HEK293 (cell line): ENCODE data around the gene ZG16.

Source experiments
- CTCF ChIA-PET: fragments of 350-600 bp; formaldehyde crosslinking; extraction: SDS; loops from one replicate; lab custom pipeline; 2021; ENCODE audit warnings: antibody characterized with exemption; lab: Yijun Ruan, JAX
- POLR2A ChIA-PET: fragments of 300-600 bp; formaldehyde crosslinking; extraction: SDS; loops from one replicate; lab custom pipeline; 2020; ENCODE audit warnings: antibody characterized with exemption, inconsistent platforms; lab: Yijun Ruan, JAX
- H3K27ac ChIP-seq: fragments of 200-500 bp; sonication (Bioruptor generic); 2 replicates; pipeline ENCODE4 v1.5.1; 2014; ENCODE audit warnings: low read depth, low read length, control low read depth, inconsistent platforms; ENCODE audit errors: extremely low read depth
- H3K36me3 ChIP-seq, 2 experiments: fragments of 200-500 bp in 1 of 2; sonication (Bioruptor generic) in 1 of 2; 1 replicate in 1 of 2; 2 replicates in 1 of 2; pipeline ENCODE4 v1.5.1; 2014 to 2017; ENCODE audit warnings: inconsistent platforms in 2 of 2, low read length in 2 of 2; ENCODE audit not compliant: control insufficient read depth in 2 of 2, insufficient read depth in 1 of 2
- H3K4me1 ChIP-seq: fragments of 200-500 bp; sonication (Bioruptor generic); 2 replicates; pipeline ENCODE4 v1.5.1; 2014; ENCODE audit warnings: mild to moderate bottlenecking, low read length, inconsistent platforms; ENCODE audit not compliant: control insufficient read depth, insufficient read depth
- H3K4me3 ChIP-seq: 2 replicates; pipeline ENCODE4 v1.5.1; 2011; ENCODE audit warnings: low read depth, mild to moderate bottlenecking, control low read depth, low read length, moderate library complexity
- H3K9me3 ChIP-seq: fragments of 200-500 bp; sonication (Bioruptor generic); 2 replicates; pipeline ENCODE4 v1.5.1; 2014; ENCODE audit warnings: low read depth, low read length, inconsistent platforms; ENCODE audit not compliant: control insufficient read depth, insufficient read depth
- BCL11A ChIP-seq: fragments of 450-650 bp; formaldehyde crosslinking; IDR thresholded peaks from 2 replicates; pipeline ENCODE4 v1.5.1; 2016; ENCODE audit warnings: low read depth, missing biosample characterization, missing genetic modification characterization
- EGR2 ChIP-seq: fragments of 450-650 bp; formaldehyde crosslinking; IDR thresholded peaks from 2 replicates; pipeline ENCODE4 v1.5.1; 2016; ENCODE audit warnings: low read depth, missing biosample characterization, missing genetic modification characterization
- INSM2 ChIP-seq: fragments of 450-650 bp; formaldehyde crosslinking; IDR thresholded peaks from 2 replicates; pipeline ENCODE4 v1.5.1; 2016; ENCODE audit warnings: missing biosample characterization, missing genetic modification characterization
- PRDM10 ChIP-seq: fragments of 450-650 bp; formaldehyde crosslinking; IDR thresholded peaks from 2 replicates; pipeline ENCODE4 v1.5.1; 2016; ENCODE audit warnings: missing biosample characterization, missing genetic modification characterization
- ZBTB17 ChIP-seq: fragments of 450-650 bp; formaldehyde crosslinking; IDR thresholded peaks from 2 replicates; pipeline ENCODE4 v1.5.1; 2016; ENCODE audit warnings: missing biosample characterization, missing genetic modification characterization
- ZBTB6 ChIP-seq: fragments of 450-650 bp; formaldehyde crosslinking; IDR thresholded peaks from 2 replicates; pipeline ENCODE4 v1.5.1; 2017; ENCODE audit warnings: missing biosample characterization, missing genetic modification characterization
- ZFP3 ChIP-seq: fragments of 450-650 bp; formaldehyde crosslinking; IDR thresholded peaks from 2 replicates; pipeline ENCODE4 v1.5.1; 2016; ENCODE audit warnings: low read depth, missing biosample characterization, missing genetic modification characterization
- ZNF10 ChIP-seq: fragments of 450-650 bp; formaldehyde crosslinking; IDR thresholded peaks from 2 replicates; pipeline ENCODE4 v1.5.1; 2017; ENCODE audit warnings: missing biosample characterization, missing genetic modification characterization
- ZNF146 ChIP-seq: fragments of 450-650 bp; formaldehyde crosslinking; IDR thresholded peaks from 2 replicates; pipeline ENCODE4 v1.5.1; 2016; ENCODE audit warnings: missing biosample characterization, missing genetic modification characterization
- ZNF16 ChIP-seq: fragments of 450-650 bp; formaldehyde crosslinking; IDR thresholded peaks from 2 replicates; pipeline ENCODE4 v1.5.1; 2016; ENCODE audit warnings: low read depth, missing biosample characterization, missing genetic modification characterization
- ZNF23 ChIP-seq: fragments of 450-650 bp; formaldehyde crosslinking; IDR thresholded peaks from 2 replicates; pipeline ENCODE4 v1.5.1; 2016; ENCODE audit warnings: missing biosample characterization, missing genetic modification characterization, borderline replicate concordance
- ZNF341 ChIP-seq: fragments of 450-650 bp; formaldehyde crosslinking; IDR thresholded peaks from 2 replicates; pipeline ENCODE4; 2016; ENCODE audit warnings: low read depth, missing biosample characterization, missing genetic modification characterization
- ZNF350 ChIP-seq: fragments of 450-650 bp; formaldehyde crosslinking; IDR thresholded peaks from 2 replicates; pipeline ENCODE4 v1.5.0; 2017; ENCODE audit warnings: missing biosample characterization, mild to moderate bottlenecking, missing genetic modification characterization
- ZNF433 ChIP-seq: fragments of 450-650 bp; formaldehyde crosslinking; IDR thresholded peaks from 2 replicates; pipeline ENCODE4 v1.5.1; 2016; ENCODE audit warnings: missing biosample characterization, missing genetic modification characterization, low read depth
- ZNF561 ChIP-seq: fragments of 450-650 bp; IDR thresholded peaks from 2 replicates; pipeline ENCODE4 v1.5.1; 2018; ENCODE audit warnings: missing biosample characterization, missing genetic modification characterization, borderline replicate concordance
- ZNF600 ChIP-seq: fragments of 450-650 bp; formaldehyde crosslinking; IDR thresholded peaks from 2 replicates; pipeline ENCODE4 v1.5.1; 2016; ENCODE audit warnings: missing biosample characterization, missing genetic modification characterization
- ZNF621 ChIP-seq: fragments of 450-650 bp; formaldehyde crosslinking; IDR thresholded peaks from 2 replicates; pipeline ENCODE4 v1.5.1; 2017; ENCODE audit warnings: missing biosample characterization, missing genetic modification characterization
- ZNF626 ChIP-seq: fragments of 450-650 bp; sonication (Bioruptor Pico); formaldehyde crosslinking; IDR thresholded peaks from 2 replicates; pipeline ENCODE4 v1.5.1; 2018; ENCODE audit warnings: missing biosample characterization, missing genetic modification characterization, inconsistent platforms
- ZNF664 ChIP-seq: fragments of 450-650 bp; formaldehyde crosslinking; IDR thresholded peaks from 2 replicates; pipeline ENCODE4 v1.5.1; 2016; ENCODE audit warnings: missing biosample characterization, missing genetic modification characterization
- ZNF677 ChIP-seq: fragments of 450-650 bp; IDR thresholded peaks from 2 replicates; pipeline ENCODE4 v1.5.0; 2018; ENCODE audit warnings: missing biosample characterization, mild to moderate bottlenecking, missing genetic modification characterization, moderate library complexity
- ZNF777 ChIP-seq: fragments of 450-650 bp; formaldehyde crosslinking; IDR thresholded peaks from 2 replicates; pipeline ENCODE4 v1.5.1; 2017; ENCODE audit warnings: missing biosample characterization, missing genetic modification characterization, borderline replicate concordance

The ZG16 gene

GRCh38 chr16:29794231-29794710 lies 16.2 kb downstream of the ZG16 start:
- Histone ChIP-seq H3K36me3 (peaks cover 11 to 49% of the 10 kb centered on the region in 2 experiments), H3K9me3 (no peaks in the 10 kb centered on the region), H3K27ac (no peak overlapping the region), H3K4me3 (no peak overlapping the region), H3K4me1 (0 out of 2 replicates have a peak, but pooled peaks cover 2% of the 10 kb centered on the region)
- TF ChIP-seq BCL11A (no peak), ZNF23 (tag by site-specific recombination) (no peak), ZNF561 (tag by site-specific recombination) (no peak), ZNF350 (tag by site-specific recombination) (no peak), ZNF341 (tag by site-specific recombination) (no peak), ZNF777 (tag by site-specific recombination) (no peak), ZNF677 (tag by site-specific recombination) (no peak), ZNF16 (tag by site-specific recombination) (no peak), ZNF626 (no peak), ZFP3 (no peak), ZNF621 (no peak), ZBTB6 (tag by site-specific recombination) (no peak), ZNF146 (no peak)
- ChIA-PET POLR2A (no interaction called here), CTCF (interaction anchor here (1.0 kb wide), 1 partner anchor 22 kb away, joined by 3 read pairs; the partner anchor contains the start of gene PAGR1)

- no peak overlapping the region for H3K27ac ChIP-seq
- no peak overlapping the region for H3K4me3 ChIP-seq
- peaks cover 11% of the 10 kb centered on the region for H3K4me1 ChIP-seq
- no peaks in the 10 kb centered on the region for H3K9me3 ChIP-seq
- H3K36me3 ChIP-seq = peaks cover 16 to 67% of the 10 kb centered on the region in 2 experiments
- TF ChIP-seq PRDM10 (tag by site-specific recombination) = peak; percentile 94
- 0 out of 2 replicates have a peak, but pooled peaks have one; percentile 19 for TF ChIP-seq EGR2
- TF ChIP-seq ZNF10 (tag by site-specific recombination) = peak; percentile 98
- no peak for TF ChIP-seq ZNF664
- ChIA-PET CTCF (interaction anchor here (0.5 to 3.4 kb wide), 5 partner anchors 12 to 230 kb away, joined by 3 to 28 read pairs (median 3); partner anchors contain the start of gene KIF22), POLR2A (interaction anchor here (0.6 to 1.5 kb wide), 4 partner anchors 9 to 164 kb away, joined by 3 to 4 read pairs (median 4); partner anchors contain the start of genes KIF22 and PAGR1)
Observed at GRCh38 chr16:29802416-29802935, 24.4 kb downstream of the ZG16 start.

- Histone ChIP-seq H3K4me3 (no peak overlapping the region), H3K27ac (peak overlapping the region; percentile 100; the same call in 1 of the 2 replicates), H3K4me1 (peaks cover 11% of the 10 kb centered on the region), H3K9me3 (no peaks in the 10 kb centered on the region), H3K36me3 (peaks cover 9 to 67% of the 10 kb centered on the region in 2 experiments; a peak in 2 of 3 replicates)
- ChIA-PET CTCF (interaction anchor here (0.6 to 3.4 kb wide), 11 partner anchors 12 to 1182 kb away, joined by 3 to 28 read pairs (median 3); partner anchors contain the start of genes ALDOA, HSD3B7, KIF22 and PAGR1), POLR2A (interaction anchor here (0.6 to 2.5 kb wide), 15 partner anchors 8 to 1243 kb away, joined by 3 to 18 read pairs (median 3); partner anchors contain the start of genes ALDOA, KIF22, PAGR1 and STX4)
- TF ChIP-seq ZNF146 (0 out of 2 replicates have a peak, but pooled peaks have one; percentile 3), ZNF433 (no peak), ZBTB17 (tag by site-specific recombination) (peak; percentile 93), BCL11A (no peak), ZNF600 (peak; percentile 44; the same call in 1 of the 2 replicates), INSM2 (0 out of 2 replicates have a peak, but pooled peaks have one; percentile 15)
Observed at GRCh38 chr16:29804020-29804419, 26.0 kb downstream of the ZG16 start.
